HEK293 (cell line): Measurements from ENCODE around the gene HOXB4.

ENCODE experiments used
- CTCF ChIA-PET: fragments of 350-600 bp; formaldehyde crosslinking; extraction: SDS; loops from one replicate; lab custom pipeline; 2021; ENCODE audit warnings: antibody characterized with exemption; lab: Yijun Ruan, JAX
- POLR2A ChIA-PET: fragments of 300-600 bp; formaldehyde crosslinking; extraction: SDS; loops from one replicate; lab custom pipeline; 2020; ENCODE audit warnings: antibody characterized with exemption, inconsistent platforms; lab: Yijun Ruan, JAX
- H3K27ac ChIP-seq: fragments of 200-500 bp; sonication (Bioruptor generic); 2 replicates; pipeline ENCODE4 v1.5.1; 2014; ENCODE audit warnings: low read depth, low read length, control low read depth, inconsistent platforms; ENCODE audit errors: extremely low read depth
- H3K36me3 ChIP-seq, 2 experiments: fragments of 200-500 bp in 1 of 2; sonication (Bioruptor generic) in 1 of 2; 1 replicate in 1 of 2; 2 replicates in 1 of 2; pipeline ENCODE4 v1.5.1; 2014 to 2017; ENCODE audit warnings: inconsistent platforms in 2 of 2, low read length in 2 of 2; ENCODE audit not compliant: control insufficient read depth in 2 of 2, insufficient read depth in 1 of 2
- H3K4me1 ChIP-seq: fragments of 200-500 bp; sonication (Bioruptor generic); 2 replicates; pipeline ENCODE4 v1.5.1; 2014; ENCODE audit warnings: mild to moderate bottlenecking, low read length, inconsistent platforms; ENCODE audit not compliant: control insufficient read depth, insufficient read depth
- H3K4me3 ChIP-seq: 2 replicates; pipeline ENCODE4 v1.5.1; 2011; ENCODE audit warnings: low read depth, mild to moderate bottlenecking, control low read depth, low read length, moderate library complexity
- H3K9me3 ChIP-seq: fragments of 200-500 bp; sonication (Bioruptor generic); 2 replicates; pipeline ENCODE4 v1.5.1; 2014; ENCODE audit warnings: low read depth, low read length, inconsistent platforms; ENCODE audit not compliant: control insufficient read depth, insufficient read depth
- KLF10 ChIP-seq: fragments of 450-650 bp; IDR thresholded peaks from 2 replicates; pipeline ENCODE4 v1.5.1; 2018; ENCODE audit warnings: missing biosample characterization, mild to moderate bottlenecking, missing genetic modification characterization
- OSR2 ChIP-seq: fragments of 450-650 bp; formaldehyde crosslinking; IDR thresholded peaks from 2 replicates; pipeline ENCODE4 v1.5.1; 2016; ENCODE audit warnings: missing biosample characterization, missing genetic modification characterization
- ZBTB1 ChIP-seq: fragments of 450-650 bp; formaldehyde crosslinking; IDR thresholded peaks from 2 replicates; pipeline ENCODE4 v1.5.1; 2016; ENCODE audit warnings: missing biosample characterization, missing genetic modification characterization
- ZBTB10 ChIP-seq: fragments of 450-650 bp; formaldehyde crosslinking; IDR thresholded peaks from 2 replicates; pipeline ENCODE4 v1.5.1; 2016; ENCODE audit warnings: missing biosample characterization, missing genetic modification characterization
- ZBTB48 ChIP-seq: fragments of 450-650 bp; formaldehyde crosslinking; IDR thresholded peaks from 2 replicates; pipeline ENCODE4 v1.5.1; 2016; ENCODE audit warnings: missing biosample characterization, missing genetic modification characterization
- ZFP37 ChIP-seq: fragments of 450-650 bp; formaldehyde crosslinking; IDR thresholded peaks from 2 replicates; pipeline ENCODE4 v1.5.1; 2016; ENCODE audit warnings: missing biosample characterization, missing genetic modification characterization
- ZNF148 ChIP-seq: fragments of 450-650 bp; formaldehyde crosslinking; IDR thresholded peaks from 2 replicates; pipeline ENCODE4 v1.5.0; 2017; ENCODE audit warnings: missing biosample characterization, missing genetic modification characterization, borderline replicate concordance
- ZNF211 ChIP-seq: fragments of 450-650 bp; formaldehyde crosslinking; IDR thresholded peaks from 2 replicates; pipeline ENCODE4 v1.5.1; 2016; ENCODE audit warnings: low read depth, missing biosample characterization, missing genetic modification characterization
- ZNF214 ChIP-seq: fragments of 450-650 bp; formaldehyde crosslinking; IDR thresholded peaks from 2 replicates; pipeline ENCODE4 v1.5.1; 2017; ENCODE audit warnings: missing biosample characterization, mild to moderate bottlenecking, missing genetic modification characterization, borderline replicate concordance
- ZNF239 ChIP-seq: fragments of 450-650 bp; formaldehyde crosslinking; IDR thresholded peaks from 2 replicates; pipeline ENCODE4 v1.5.1; 2016; ENCODE audit warnings: missing biosample characterization, missing genetic modification characterization
- ZNF37A ChIP-seq: fragments of 450-650 bp; IDR thresholded peaks from 2 replicates; pipeline ENCODE4 v1.5.1; 2018; ENCODE audit warnings: missing biosample characterization, missing genetic modification characterization
- ZNF514 ChIP-seq: fragments of 450-650 bp; formaldehyde crosslinking; IDR thresholded peaks from 2 replicates; pipeline ENCODE4 v1.5.1; 2016; ENCODE audit warnings: missing biosample characterization, missing genetic modification characterization
- ZNF549 ChIP-seq: fragments of 450-650 bp; IDR thresholded peaks from 2 replicates; pipeline ENCODE4 v1.5.1; 2018; ENCODE audit warnings: missing biosample characterization, missing genetic modification characterization, mild to moderate bottlenecking, inconsistent platforms, moderate library complexity
- ZNF624 ChIP-seq: fragments of 450-650 bp; formaldehyde crosslinking; IDR thresholded peaks from 2 replicates; pipeline ENCODE4 v1.5.1; 2017; ENCODE audit warnings: missing biosample characterization, missing genetic modification characterization
- ZNF660 ChIP-seq: fragments of 450-650 bp; IDR thresholded peaks from 2 replicates; pipeline ENCODE4 v1.5.1; 2018; ENCODE audit warnings: missing biosample characterization, mild to moderate bottlenecking, missing genetic modification characterization
- TF ChIP-seq, protein P1 (sequence below): fragments of 450-650 bp; IDR thresholded peaks from 2 replicates; pipeline ENCODE4 v1.5.1; 2018; ENCODE audit warnings: missing biosample characterization, missing genetic modification characterization
- TF ChIP-seq, protein P2 (sequence below): fragments of 450-650 bp; formaldehyde crosslinking; IDR thresholded peaks from 2 replicates; pipeline ENCODE4 v1.5.1; 2016; ENCODE audit warnings: missing biosample characterization, missing genetic modification characterization, low read depth
- TF ChIP-seq, protein P3 (sequence below): fragments of 450-650 bp; formaldehyde crosslinking; IDR thresholded peaks from 2 replicates; pipeline ENCODE4 v1.5.1; 2016; ENCODE audit warnings: missing biosample characterization, missing genetic modification characterization, borderline replicate concordance
- TF ChIP-seq, protein P4 (sequence below): fragments of 450-650 bp; formaldehyde crosslinking; IDR thresholded peaks from 2 replicates; pipeline ENCODE4 v1.5.1; 2016; ENCODE audit warnings: missing biosample characterization, missing genetic modification characterization

The HOXB4 gene

DNA sequence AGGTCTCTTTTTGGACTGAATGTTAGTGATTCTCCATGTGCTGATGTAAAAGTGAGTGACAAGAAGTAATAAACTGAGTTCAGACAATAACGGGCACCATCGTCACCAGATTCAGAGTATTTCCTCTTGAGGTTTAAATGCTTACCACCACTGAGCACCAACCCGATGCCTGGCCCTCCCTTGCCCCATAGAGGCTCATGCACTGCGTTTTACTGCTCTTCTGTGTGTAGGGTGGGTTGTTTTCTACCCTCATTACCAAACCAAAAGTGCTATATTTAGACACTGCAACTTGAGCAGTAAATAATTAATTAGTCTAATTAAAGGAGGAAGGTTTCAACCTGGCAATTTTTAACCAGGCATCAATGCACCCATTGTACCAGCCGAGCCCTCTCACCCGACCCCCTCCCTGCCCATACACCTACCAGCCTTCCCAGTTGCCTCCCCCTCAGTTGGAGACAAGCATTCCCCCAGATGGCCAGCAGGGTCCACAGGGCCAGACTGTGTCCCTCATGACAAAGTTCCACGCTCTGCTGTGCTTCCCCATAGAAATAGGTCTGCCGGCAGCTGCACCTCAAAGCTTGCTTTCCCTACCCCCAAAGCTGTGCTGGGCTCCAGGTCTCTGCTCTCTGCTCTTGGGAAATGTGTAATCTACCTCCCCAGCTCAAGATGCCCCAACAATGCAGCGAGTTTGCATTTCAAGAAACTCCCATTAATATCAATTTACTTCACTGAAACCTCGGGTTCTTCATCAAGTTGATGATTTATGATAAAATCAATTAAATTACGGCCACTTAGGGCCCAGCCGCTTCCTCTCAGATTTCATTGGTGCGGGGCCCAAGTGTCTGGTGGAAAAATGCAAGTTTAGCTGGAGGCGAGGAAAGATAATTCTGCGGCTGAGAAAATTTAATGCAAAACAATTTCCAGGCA lies 16.0 kb downstream of the HOXB4 start (continued):
- TF ChIP-seq, protein P1, sequence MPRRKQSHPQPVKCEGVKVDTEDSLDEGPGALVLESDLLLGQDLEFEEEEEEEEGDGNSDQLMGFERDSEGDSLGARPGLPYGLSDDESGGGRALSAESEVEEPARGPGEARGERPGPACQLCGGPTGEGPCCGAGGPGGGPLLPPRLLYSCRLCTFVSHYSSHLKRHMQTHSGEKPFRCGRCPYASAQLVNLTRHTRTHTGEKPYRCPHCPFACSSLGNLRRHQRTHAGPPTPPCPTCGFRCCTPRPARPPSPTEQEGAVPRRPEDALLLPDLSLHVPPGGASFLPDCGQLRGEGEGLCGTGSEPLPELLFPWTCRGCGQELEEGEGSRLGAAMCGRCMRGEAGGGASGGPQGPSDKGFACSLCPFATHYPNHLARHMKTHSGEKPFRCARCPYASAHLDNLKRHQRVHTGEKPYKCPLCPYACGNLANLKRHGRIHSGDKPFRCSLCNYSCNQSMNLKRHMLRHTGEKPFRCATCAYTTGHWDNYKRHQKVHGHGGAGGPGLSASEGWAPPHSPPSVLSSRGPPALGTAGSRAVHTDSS (tag by site-specific recombination): peak; percentile 85
- TF ChIP-seq ZNF214 (no peak), ZNF239 (tag by site-specific recombination) (no peak), ZNF37A (tag by site-specific recombination) (no peak), ZFP37 (tag by site-specific recombination) (no peak), ZNF624 (tag by site-specific recombination) (no peak), ZNF148 (no peak)
- TF ChIP-seq, protein P2, sequence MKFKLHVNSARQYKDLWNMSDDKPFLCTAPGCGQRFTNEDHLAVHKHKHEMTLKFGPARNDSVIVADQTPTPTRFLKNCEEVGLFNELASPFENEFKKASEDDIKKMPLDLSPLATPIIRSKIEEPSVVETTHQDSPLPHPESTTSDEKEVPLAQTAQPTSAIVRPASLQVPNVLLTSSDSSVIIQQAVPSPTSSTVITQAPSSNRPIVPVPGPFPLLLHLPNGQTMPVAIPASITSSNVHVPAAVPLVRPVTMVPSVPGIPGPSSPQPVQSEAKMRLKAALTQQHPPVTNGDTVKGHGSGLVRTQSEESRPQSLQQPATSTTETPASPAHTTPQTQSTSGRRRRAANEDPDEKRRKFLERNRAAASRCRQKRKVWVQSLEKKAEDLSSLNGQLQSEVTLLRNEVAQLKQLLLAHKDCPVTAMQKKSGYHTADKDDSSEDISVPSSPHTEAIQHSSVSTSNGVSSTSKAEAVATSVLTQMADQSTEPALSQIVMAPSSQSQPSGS (tag by site-specific recombination): no peak
- TF ChIP-seq, protein P3, sequence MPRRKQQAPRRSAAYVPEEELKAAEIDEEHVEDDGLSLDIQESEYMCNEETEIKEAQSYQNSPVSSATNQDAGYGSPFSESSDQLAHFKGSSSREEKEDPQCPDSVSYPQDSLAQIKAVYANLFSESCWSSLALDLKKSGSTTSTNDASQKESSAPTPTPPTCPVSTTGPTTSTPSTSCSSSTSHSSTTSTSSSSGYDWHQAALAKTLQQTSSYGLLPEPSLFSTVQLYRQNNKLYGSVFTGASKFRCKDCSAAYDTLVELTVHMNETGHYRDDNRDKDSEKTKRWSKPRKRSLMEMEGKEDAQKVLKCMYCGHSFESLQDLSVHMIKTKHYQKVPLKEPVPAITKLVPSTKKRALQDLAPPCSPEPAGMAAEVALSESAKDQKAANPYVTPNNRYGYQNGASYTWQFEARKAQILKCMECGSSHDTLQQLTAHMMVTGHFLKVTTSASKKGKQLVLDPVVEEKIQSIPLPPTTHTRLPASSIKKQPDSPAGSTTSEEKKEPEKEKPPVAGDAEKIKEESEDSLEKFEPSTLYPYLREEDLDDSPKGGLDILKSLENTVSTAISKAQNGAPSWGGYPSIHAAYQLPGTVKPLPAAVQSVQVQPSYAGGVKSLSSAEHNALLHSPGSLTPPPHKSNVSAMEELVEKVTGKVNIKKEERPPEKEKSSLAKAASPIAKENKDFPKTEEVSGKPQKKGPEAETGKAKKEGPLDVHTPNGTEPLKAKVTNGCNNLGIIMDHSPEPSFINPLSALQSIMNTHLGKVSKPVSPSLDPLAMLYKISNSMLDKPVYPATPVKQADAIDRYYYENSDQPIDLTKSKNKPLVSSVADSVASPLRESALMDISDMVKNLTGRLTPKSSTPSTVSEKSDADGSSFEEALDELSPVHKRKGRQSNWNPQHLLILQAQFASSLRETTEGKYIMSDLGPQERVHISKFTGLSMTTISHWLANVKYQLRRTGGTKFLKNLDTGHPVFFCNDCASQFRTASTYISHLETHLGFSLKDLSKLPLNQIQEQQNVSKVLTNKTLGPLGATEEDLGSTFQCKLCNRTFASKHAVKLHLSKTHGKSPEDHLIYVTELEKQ (tag by site-specific recombination): peak; percentile 45; the same call in 1 of the 2 replicates

- H3K27ac ChIP-seq: peak overlapping the region; percentile 27; the same call in 1 of the 2 replicates
- ChIA-PET CTCF (interaction anchor here (0.6 to 1.8 kb wide), 8 partner anchors 15 to 252 kb away, joined by 3 to 5 read pairs (median 3); no protein-coding TSS in a partner anchor), POLR2A (interaction anchor here (0.6 to 1.0 kb wide), 3 partner anchors 14 to 23 kb away, joined by 3 to 4 read pairs (median 3); no protein-coding TSS in a partner anchor)
- no peaks in the 10 kb centered on the region for H3K9me3 ChIP-seq
- H3K36me3 ChIP-seq: peaks cover 13 to 47% of the 10 kb centered on the region in 2 experiments
- no peak overlapping the region for H3K4me3 ChIP-seq
- peaks cover 81% of the 10 kb centered on the region for H3K4me1 ChIP-seq
- TF ChIP-seq ZBTB10 (tag by site-specific recombination) (no peak), ZNF660 (tag by site-specific recombination) (no peak), KLF10 (tag by site-specific recombination) (no peak), ZBTB48 (tag by site-specific recombination) (no peak), ZBTB1 (tag by site-specific recombination) (no peak), OSR2 (tag by site-specific recombination) (peak; percentile 7; the same call in 1 of the 2 replicates), ZNF549 (tag by site-specific recombination) (no peak), ZNF514 (tag by site-specific recombination) (no peak), ZNF211 (tag by site-specific recombination) (no peak)
- TF ChIP-seq, protein P4, sequence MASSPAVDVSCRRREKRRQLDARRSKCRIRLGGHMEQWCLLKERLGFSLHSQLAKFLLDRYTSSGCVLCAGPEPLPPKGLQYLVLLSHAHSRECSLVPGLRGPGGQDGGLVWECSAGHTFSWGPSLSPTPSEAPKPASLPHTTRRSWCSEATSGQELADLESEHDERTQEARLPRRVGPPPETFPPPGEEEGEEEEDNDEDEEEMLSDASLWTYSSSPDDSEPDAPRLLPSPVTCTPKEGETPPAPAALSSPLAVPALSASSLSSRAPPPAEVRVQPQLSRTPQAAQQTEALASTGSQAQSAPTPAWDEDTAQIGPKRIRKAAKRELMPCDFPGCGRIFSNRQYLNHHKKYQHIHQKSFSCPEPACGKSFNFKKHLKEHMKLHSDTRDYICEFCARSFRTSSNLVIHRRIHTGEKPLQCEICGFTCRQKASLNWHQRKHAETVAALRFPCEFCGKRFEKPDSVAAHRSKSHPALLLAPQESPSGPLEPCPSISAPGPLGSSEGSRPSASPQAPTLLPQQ (tag by site-specific recombination): no peak
Measured at GRCh38 chr17:48559840-48560817, 18.0 kb downstream of the HOXB4 start.
